NCI-H2029 (cell line): ENCODE results near the gene ZNF175.

ENCODE experiments used
- DNase-seq: peaks from one replicate; lab custom pipeline; 2025; lab: John Stamatoyannopoulos, UW

Gene ZNF175

GRCh38 chr19:51570962-51571575 is at the start of gene ZNF175:
ZNF175 (plus strand) TSS chr19:51571283; CDS start chr19:51573330, 2,047 bp downstream.
- peak; percentile 15 for DNase-seq

DNA sequence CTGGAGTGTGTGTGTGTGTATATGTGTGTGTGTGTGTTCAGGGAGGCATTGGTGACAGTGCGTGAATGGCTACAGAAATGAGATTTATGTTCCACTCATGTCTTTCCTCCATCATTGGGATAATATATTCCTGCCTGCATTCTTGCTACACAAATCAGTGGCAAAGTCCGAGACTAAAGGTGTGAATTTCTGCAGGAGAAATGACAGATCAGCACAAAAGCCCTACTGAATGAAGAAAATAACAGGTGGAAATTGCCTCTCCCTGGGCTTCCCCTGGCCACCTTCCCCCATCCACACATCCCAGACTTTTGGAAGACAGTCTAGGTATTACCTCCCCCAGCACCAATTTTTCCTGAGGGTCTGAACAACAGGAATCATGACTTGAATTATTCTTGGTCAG is 49.7 kb upstream of the ZNF175 start:
- no peak for DNase-seq

DNA sequence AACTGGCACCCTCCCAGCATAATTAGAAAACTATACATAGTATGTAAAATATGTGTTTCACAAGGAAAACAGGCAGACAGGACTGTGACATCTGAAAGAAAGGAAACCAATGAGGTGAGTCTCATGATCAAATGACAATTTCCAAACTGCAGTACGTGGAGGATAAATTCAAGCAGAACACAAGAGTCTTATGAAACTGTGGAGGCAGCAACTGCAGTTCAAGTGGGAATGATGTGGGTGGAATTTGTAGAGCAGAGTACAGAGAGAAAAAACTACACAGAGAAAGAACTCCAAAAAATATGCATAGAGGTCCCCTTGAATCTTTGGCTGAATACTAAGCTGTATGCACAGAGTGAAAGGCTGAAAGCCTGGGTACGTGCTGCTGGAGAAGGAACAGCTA is 49.3 kb upstream of the ZNF175 start:
- no peak for DNase-seq

DNA sequence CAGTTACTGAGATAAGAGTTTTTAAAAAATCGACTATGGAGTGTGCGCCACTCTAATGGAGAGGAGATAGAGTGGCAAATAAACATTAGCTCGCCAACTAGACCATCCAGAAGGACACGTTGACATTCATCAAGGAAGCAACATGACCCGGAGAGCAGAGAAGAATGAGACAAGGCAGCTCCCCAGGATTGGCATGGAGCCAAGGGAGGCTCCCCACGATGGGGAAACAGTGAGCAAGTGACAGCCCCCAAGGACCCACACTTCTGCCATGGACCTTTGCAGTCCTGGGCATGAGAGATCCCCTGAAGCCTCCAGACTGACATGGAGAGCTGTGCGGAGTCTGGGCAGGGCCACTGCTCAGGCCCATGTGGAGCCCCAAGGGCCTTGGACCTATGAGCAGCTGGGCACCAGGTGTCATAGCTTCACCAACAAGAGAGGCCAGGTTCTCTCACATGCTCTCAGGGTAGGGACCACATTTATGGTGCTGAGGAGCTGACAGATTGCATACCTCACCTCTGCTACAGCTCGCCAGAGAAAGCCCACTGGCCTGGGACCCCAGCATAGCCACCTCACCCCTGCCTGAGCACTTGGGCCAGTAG is 46.3 kb upstream of the ZNF175 start:
- no peak for DNase-seq

DNA sequence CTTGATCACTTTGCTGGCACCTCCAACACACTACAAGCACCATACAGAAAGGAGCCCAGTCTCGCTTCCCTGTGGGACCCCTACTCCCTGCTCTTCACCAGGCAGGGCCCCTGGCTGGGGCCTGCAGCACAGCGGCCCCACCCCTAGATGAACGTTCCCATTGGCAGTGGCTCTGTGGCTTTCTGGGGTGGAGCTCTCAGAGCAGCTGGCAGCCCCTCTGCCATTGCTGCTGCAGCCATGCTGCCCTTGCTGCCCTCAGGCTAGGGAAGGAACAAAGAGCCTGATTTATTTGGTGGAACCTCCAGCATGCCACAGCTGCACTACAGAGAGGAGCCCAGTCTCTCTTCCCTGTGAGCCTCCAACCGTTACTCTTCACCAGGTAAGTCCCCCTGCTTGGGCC is 45.4 kb upstream of the ZNF175 start:
- DNase-seq: no peak

DNA sequence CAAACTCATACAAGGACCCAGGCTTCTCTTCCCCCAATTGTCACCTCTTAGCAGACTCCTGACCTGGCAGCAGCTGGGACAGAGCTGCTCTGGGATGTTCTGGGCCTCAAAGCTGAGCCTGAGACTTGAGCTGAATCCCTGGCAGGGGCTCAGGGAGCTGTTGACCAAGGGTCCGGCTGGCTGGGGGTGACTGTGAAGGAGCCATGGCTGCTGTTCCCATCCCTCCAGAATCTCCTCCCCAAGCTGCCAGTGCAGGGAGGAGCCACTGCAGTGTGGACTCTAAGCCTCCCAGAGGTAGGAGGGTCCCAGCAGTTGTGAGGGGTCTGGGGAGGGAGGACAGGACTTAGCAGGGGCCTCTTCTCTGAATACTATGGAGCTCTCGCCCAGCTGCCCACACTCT is 41.8 kb upstream of the ZNF175 start:
- DNase-seq: no peak

GRCh38 chr19:51530616-51531015 is 40.5 kb upstream of the ZNF175 start:
- DNase-seq: no peak

GRCh38 chr19:51531349-51532315 is 39.5 kb upstream of the ZNF175 start, which contains the start of gene SIGLEC6:
SIGLEC6 (minus strand) TSS chr19:51531670; CDS start chr19:51531648, 22 bp downstream.
- DNase-seq: no peak

DNA sequence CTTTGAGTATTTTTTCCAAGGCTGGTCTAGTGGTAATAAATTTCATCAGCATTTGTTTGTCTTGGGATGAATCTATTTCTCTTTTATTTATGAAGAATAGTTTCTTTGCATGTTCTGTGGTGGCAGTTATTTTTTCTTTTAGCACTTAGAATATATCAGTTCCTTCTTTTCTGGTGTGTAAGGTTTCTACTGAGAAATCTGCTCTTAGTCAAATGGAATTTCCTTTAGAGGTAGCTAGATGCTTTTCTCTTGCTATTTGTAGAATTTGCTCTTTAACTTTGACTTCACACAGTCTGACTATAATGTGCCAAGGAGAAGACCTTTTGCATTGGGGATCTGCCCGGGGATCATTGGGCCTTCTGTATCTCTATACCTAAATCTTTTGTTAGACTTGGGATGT is 35.5 kb upstream of the ZNF175 start:
- DNase-seq: no peak

- DNase-seq: no peak
Observed at GRCh38 chr19:51539821-51540366, 31.2 kb upstream of the ZNF175 start.

DNA sequence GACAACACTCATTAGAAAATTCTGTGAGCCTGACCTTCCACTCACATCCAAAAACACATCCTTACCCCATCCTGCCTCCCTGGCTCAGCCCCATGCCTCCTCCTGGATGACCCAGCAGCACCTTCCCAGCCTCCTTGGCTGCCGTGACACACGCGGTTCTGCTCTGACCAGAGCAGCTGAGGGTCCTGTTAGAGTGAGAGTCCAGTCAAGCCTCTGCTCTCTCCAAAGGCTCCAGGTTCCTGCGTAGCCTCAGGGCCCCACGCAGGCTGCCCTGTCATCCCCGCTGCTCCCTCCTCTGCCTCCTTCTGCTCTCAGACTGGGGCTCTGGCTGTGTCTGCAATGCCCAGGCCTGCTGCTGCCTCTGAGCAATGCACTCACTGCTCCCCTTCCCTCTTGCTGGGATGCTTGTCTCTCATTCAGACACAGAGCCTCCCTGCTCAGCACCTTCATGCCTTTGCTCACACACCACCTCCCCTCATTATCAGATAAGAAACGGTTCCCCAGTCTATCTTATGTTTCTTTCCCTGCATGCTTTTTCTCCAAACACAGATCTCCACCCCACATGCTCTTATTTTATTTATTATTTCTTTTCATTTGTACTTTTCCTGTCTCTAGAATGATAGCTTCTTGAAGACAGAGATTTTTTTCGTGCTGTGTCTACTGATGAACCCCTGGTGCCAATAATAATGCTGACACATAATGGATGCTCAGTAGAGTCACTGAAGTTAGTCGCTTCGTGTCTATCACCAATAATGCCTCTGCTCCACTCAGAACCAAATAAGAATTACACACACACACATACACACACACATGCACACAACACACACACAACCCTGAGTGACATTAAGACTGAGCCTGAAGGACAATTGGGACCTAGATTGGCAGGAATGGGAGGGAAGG is 29.4 kb upstream of the ZNF175 start:
- DNase-seq: no peak

GRCh38 chr19:51542699-51543098 is 28.4 kb upstream of the ZNF175 start:
- no peak for DNase-seq

GRCh38 chr19:51544038-51544437 is 27.0 kb upstream of the ZNF175 start:
- DNase-seq: no peak

DNA sequence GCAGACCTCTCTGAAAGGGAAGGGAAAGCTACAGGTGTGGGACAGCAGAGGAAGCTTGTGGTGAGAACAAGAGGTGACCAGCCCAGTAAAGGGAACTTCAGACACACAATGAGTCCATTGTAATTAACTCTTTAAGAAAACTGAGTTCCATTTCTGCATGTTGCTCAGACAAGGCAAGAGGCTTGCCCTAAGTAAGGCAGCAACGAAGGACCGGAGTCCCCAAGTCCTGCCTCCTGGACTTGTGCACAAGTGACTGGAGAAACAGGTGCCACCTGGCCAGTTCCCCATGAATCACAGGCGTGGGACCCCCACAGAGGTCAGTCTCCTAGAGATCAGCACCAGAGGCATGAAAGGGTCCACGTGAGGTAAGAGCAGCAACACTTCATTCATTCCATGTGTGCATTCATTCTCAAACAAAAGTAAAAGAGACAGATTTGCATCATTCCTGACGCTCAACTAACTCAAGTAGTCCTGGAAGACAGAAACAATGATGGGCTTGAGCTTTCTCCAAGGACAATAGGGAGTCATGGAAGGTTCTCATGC is 24.9 kb upstream of the ZNF175 start:
- no peak for DNase-seq

DNA sequence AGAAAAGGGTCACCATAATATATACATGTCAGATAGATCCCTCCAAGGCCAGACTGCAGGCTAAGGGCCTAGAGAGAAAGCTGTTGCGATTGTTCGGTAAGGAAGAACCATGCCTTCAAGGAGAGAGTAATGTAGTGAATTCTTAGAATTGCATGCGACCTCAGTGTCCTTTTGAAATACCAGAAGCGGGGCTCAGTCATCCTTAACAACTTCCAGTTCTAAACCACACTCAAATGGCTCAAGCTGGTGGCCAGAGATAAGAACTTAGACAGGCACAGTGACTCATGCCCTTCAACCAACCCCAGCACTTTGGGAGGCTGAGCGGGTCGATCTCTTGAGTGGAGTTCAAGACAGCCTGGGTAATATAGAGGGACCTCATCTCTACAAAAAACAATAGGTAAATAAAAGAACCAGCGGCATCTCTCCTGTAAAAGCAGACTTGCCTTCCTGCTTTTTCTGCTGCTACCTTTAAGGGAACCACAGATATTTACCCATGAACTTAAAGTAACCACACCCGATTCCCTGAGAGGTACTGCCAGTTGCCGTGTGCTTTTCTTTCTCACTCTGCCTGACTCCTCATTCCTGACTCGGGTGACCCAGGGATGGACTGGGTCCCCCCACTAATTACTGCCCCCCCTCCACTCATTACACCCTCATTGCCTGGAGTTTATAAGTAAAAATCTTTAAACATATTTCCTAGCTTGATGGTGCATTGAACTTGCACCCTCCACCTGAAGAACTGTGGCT is 24.3 kb upstream of the ZNF175 start:
- DNase-seq: no peak

DNA sequence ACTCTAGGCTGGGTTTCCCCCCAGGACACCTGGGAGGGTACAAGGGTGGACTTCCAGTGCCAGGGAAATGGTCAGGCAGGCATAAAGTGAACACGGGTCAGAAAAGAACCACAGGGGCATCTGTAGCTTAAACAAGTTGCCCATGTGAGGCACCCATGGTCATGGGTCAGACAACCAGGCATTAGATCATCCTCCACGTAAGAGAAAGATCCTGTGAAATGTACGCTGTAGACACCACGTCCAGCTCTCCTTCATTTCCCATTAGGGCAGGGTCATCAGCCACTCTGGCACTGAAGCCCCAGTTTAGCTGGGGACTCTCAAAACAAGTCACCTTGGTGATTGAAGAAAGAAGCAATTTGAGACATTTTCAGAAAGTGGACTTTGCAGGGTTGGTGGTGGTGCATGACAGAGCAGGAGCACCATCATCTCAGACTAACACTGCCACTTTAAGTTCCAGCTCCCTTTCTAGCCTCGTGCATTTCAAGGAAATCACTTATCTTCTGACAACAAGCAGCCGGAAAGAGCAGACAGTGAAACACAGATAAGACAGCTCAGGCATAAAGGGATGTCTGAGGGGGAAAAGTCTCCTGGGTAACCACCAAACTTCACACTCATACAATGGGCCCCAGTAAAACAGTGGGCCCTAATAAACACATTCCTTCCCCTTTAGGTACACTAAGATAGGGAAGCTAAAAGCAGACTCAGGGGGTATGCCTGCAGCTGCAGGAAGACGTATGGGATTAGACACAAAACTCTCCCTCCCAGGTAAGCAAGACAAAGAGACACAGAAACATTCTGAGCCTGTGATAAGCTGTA is 23.5 kb upstream of the ZNF175 start:
- DNase-seq: no peak

GRCh38 chr19:51548213-51548651 is 22.9 kb upstream of the ZNF175 start:
- DNase-seq: no peak

- no peak for DNase-seq
Observed at GRCh38 chr19:51548891-51549305, 22.2 kb upstream of the ZNF175 start.

DNA sequence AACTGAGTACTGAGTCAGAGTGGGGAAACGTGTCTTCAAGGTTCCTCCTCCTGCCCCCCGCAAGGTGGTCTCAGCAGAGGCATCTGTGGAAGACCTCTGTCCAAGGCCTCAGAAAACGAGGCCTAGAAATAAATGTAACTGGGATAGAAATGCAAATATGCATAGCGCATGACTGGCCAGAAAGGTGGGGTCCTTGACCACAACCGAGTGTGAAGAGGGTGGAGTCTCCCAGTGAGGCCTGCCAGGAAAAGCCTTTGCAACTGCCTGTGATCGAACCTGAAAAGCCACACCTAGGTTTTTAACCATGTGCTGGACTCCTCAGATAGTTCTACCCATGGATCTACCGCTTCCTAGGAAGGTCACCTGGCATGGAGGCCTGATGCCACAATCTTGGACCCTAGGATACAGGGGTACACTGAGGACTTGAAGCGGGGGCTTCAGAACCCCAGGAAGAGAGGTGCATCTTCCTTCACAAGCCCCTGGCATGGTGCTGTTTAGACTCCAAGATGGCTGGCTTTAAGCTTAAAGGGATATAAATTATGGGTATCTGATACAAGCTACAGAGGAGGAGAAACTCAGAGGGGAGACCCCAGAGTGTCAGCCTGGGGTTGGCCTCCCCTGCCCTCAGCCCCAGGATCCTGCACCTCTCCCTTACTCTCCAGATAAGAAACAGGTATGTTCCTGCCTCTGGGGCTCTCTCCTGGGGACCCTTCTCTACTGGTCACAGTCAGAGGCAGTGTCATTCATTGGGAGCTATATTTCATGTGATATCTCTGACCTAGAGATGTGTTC is 21.4 kb upstream of the ZNF175 start:
- DNase-seq: no peak
